Heart left ventricle (tissue), 13 donors: ENCODE results near the gene CFTR.

Experiments used
- POLR2A ChIP-seq, 2 donors: fragments of 450-650 bp; IDR thresholded peaks; one replicate each; pipeline ENCODE4 v1.6.1; 2017; ENCODE audit warnings: antibody characterized with exemption in 2 of 2, mild to moderate bottlenecking in 2 of 2, moderate library complexity in 2 of 2
- TF ChIP-seq, protein P1 (sequence below), 12 donors: fragments of 200-600 bp; sonication (generic) in 4 of 12; IDR thresholded peaks; one replicate each; pipeline versions ENCODE4 v1.5.0 to v1.8.0; 2018 to 2022; ENCODE audit warnings: antibody characterized with exemption in 12 of 12, mild to moderate bottlenecking in 5 of 12
- donor health status: ischemic (EF 13 %, LVEDD 7.1; RV severe dilation, severe dysfunction).
- donor health status: DM: no; HTN: yes; CAD: no.
- donor health status: DM: no; HTN: no; CAD: no.
- donor health status: ischemic (EF 25% LVEDD 6.9; RV normal size, moderate dysfunction).
- donor health status: ischemic (EF 25% LVEDD 5.7; RV mildly dilated, moderate dysfunction).
- donor health status: ischemic (EF 35%, LVEDD 5.7; RV mildly dilated, moderate dysfunction).
- donor health status: nonischemic (EF 11% LVEDD 7.7; RV severe dilation, severe dysfunction).
- donor health status: DM: yes; HTN: yes; CAD: no.
- donor health status: PGD.
- donor health status: ischemic (EF 29% LVEDD 5.4; RV normal size, mild dysfunction).
- donor health status: nonischemic (EF 23%, LVEDD 6.1; RV moderate dilation, normal function).

DNA sequence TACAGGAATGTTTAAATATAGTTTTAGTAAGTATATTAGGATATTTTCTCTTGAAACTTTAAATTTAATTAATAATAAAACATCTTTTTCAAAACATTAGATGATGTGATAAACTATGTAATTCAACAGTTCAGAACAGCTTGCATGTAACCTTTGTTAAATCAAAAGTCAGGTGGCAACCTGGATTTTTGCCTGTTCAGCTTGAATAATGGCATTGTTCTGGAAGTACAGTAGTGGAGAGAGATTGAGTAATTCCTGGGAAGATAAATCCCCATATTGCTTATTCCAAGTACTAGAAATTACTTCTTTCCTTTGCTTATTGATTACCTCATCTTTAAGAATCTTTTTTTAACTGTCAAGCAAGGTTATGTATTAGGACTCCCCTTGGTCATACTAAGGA is 20.1 kb upstream of the CFTR start:
- TF ChIP-seq, protein P1, sequence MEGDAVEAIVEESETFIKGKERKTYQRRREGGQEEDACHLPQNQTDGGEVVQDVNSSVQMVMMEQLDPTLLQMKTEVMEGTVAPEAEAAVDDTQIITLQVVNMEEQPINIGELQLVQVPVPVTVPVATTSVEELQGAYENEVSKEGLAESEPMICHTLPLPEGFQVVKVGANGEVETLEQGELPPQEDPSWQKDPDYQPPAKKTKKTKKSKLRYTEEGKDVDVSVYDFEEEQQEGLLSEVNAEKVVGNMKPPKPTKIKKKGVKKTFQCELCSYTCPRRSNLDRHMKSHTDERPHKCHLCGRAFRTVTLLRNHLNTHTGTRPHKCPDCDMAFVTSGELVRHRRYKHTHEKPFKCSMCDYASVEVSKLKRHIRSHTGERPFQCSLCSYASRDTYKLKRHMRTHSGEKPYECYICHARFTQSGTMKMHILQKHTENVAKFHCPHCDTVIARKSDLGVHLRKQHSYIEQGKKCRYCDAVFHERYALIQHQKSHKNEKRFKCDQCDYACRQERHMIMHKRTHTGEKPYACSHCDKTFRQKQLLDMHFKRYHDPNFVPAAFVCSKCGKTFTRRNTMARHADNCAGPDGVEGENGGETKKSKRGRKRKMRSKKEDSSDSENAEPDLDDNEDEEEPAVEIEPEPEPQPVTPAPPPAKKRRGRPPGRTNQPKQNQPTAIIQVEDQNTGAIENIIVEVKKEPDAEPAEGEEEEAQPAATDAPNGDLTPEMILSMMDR (IDR thresholded peaks at IDR 0.05): no peak
- no peak for TF ChIP-seq POLR2A (IDR thresholded peaks at IDR 0.05)
